ENCODE measurements around the gene GARIN5A. TPM values are rescaled to one million over a fixed set of nuclear protein-coding genes. Genes with fewer than 3 reads are reported as not detected.

Gene GARIN5A
- total and polyA plus RNA-seq, 12 donors: 0.54 to 26.3 (median 2.0) TPM; not detected in 1

DNA sequence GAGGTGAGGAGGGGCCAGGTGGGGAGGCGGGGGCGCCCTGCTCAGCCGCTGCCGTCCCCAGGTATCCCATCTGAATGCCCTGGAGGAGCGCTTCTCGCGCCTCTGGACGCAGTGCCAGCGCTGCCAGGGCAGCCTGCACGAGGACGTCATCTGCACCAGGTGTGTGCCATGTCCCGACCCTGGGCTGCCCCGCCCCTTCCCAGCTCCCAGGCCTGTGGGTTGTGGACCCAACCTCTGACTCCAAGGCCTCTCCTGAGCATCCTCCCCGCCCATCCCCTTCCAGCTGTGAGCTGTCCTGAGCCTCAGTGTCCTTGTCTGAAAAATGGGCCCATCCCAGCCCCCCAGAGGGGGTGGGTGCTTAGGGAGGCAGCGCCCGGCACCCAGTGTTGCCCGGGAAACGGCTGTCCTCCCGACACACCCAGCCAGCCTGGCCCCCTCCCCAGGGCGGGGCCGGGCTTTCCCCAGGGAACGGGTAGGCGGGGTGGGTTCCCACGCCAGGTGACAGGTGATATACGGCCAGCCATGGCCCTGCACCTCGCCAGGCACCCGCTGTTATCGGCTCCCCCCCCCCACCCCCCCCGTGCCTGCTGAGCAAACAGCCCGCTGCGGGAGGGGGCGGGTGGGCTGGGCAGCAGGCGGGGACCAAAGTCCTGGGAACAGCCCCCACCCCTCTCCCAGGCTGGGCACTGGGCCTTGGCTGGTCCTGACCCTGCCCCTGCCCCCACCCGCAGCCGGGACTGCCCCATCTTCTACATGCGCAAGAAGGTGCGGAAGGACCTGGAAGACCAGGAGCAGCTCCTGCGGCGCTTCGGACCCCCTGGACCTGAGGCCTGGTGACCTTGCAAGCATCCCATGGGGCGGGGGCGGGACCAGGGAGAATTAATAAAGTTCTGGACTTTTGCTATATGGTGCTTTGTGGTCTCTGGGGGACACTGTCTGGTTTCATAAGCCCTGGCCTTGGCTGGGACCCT, 59.3 kb downstream of the GARIN5A start:
- DNase-seq: no peak
- intact Hi-C loops (cut with DNase I): loop anchor here in 1 of 2 donors (5.0 kb wide), 1 partner anchor 50 kb away; the partner anchor contains the start of gene NAPSA
- peaks cover 30% of the 10 kb centered on the region for H3K27me3 ChIP-seq
- no peak for TF ChIP-seq POLR2A (IDR thresholded peaks at IDR 0.05)
- TF ChIP-seq, protein P1, sequence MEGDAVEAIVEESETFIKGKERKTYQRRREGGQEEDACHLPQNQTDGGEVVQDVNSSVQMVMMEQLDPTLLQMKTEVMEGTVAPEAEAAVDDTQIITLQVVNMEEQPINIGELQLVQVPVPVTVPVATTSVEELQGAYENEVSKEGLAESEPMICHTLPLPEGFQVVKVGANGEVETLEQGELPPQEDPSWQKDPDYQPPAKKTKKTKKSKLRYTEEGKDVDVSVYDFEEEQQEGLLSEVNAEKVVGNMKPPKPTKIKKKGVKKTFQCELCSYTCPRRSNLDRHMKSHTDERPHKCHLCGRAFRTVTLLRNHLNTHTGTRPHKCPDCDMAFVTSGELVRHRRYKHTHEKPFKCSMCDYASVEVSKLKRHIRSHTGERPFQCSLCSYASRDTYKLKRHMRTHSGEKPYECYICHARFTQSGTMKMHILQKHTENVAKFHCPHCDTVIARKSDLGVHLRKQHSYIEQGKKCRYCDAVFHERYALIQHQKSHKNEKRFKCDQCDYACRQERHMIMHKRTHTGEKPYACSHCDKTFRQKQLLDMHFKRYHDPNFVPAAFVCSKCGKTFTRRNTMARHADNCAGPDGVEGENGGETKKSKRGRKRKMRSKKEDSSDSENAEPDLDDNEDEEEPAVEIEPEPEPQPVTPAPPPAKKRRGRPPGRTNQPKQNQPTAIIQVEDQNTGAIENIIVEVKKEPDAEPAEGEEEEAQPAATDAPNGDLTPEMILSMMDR (IDR thresholded peaks at IDR 0.05): no peak
- H3K9me3 ChIP-seq (replicated peaks in 1 of 3): no peaks in the 10 kb centered on the region
- H3K27ac ChIP-seq: no peak overlapping the region
- no peak overlapping the region for H3K4me3 ChIP-seq
- H3K36me3 ChIP-seq (replicated peaks in 1 of 2): no peaks in the 10 kb centered on the region
- 61 to 82% (median 66%) methylated on average over 12 to 42 of the region's 42 CpGs for WGBS, 4 donors
- H3K4me1 ChIP-seq (replicated peaks in 1 of 2): no peaks in the 10 kb centered on the region

Other genes with a start within 250 kb of the GARIN5A start
- gene KCNC3, start 147.5 kb downstream of the GARIN5A start, total RNA-seq: 1 to 10 TPM in 6 of 9 donors, under 1 TPM in 3; 0.17 to 3.0 (median 1.5) TPM
- 1 to 10 TPM in 1 of 3 donors, under 1 TPM in 2; 0.79 to 7.3 (median 0.88) TPM for gene KCNC3, start 147.5 kb downstream of the GARIN5A start, polyA plus RNA-seq
- 1 to 10 TPM in 2 of 9 donors, under 1 TPM in 5, not detected in 2; 0.14 to 4.5 (median 0.67) TPM for gene NAPSA, start 111.2 kb downstream of the GARIN5A start, total RNA-seq
- gene NAPSA, start 111.2 kb downstream of the GARIN5A start, polyA plus RNA-seq: 1 to 10 TPM in 1 of 3 donors, under 1 TPM in 1, not detected in 1; 0.61 to 1.4 TPM
- gene NR1H2, start 100.4 kb downstream of the GARIN5A start, total RNA-seq: 100 to 1,000 TPM in 4 of 9 donors, 10 to 100 TPM in 5; 43.7 to 148 (median 97.0) TPM
- 100 to 1,000 TPM in 2 of 3 donors, 10 to 100 TPM in 1; 16.5 to 144 (median 102) TPM for gene NR1H2, start 100.4 kb downstream of the GARIN5A start, polyA plus RNA-seq
- gene POLD1, start 92.5 kb downstream of the GARIN5A start, total RNA-seq: 10 to 100 TPM in 8 of 9 donors, 1 to 10 TPM in 1; 8.4 to 59.0 (median 15.7) TPM
- gene POLD1, start 92.5 kb downstream of the GARIN5A start, polyA plus RNA-seq: 10 to 100 TPM in 2 of 3 donors, 1 to 10 TPM in 1; 1.9 to 93.9 (median 40.1) TPM
- gene SPIB, start 57.9 kb downstream of the GARIN5A start, total RNA-seq: under 1 TPM in 3 of 9 donors, not detected in 6; 0.06 to 0.29 (median 0.19) TPM
- gene SPIB, start 57.9 kb downstream of the GARIN5A start, polyA plus RNA-seq: under 1 TPM in 1 of 3 donors, not detected in 2; 0.03 TPM
- 1 to 10 TPM in 1 of 9 donors, not detected in 8; 1.6 TPM for gene MYBPC2, start 44.0 kb downstream of the GARIN5A start, total RNA-seq
- under 1 TPM in 1 of 3 donors, not detected in 2; 0.03 TPM for gene MYBPC2, start 44.0 kb downstream of the GARIN5A start, polyA plus RNA-seq
- gene EMC10, start 341 bp downstream of the GARIN5A start, total RNA-seq: 100 to 1,000 TPM; 113 to 216 (median 130) TPM
- 100 to 1,000 TPM in 2 of 3 donors, 10 to 100 TPM in 1; 39.4 to 123 (median 113) TPM for gene EMC10, start 341 bp downstream of the GARIN5A start, polyA plus RNA-seq
- gene JOSD2, start 34.3 kb upstream of the GARIN5A start, total RNA-seq: 10 to 100 TPM; 23.2 to 70.9 (median 32.3) TPM
- 10 to 100 TPM in 2 of 3 donors, 1 to 10 TPM in 1; 1.2 to 66.4 (median 59.9) TPM for gene JOSD2, start 34.3 kb upstream of the GARIN5A start, polyA plus RNA-seq
- 1 to 10 TPM in 2 of 9 donors, under 1 TPM in 3, not detected in 4; 0.38 to 2.7 (median 0.44) TPM for gene ASPDH, start 37.1 kb upstream of the GARIN5A start, total RNA-seq
- gene ASPDH, start 37.1 kb upstream of the GARIN5A start, polyA plus RNA-seq: 10 to 100 TPM in 1 of 3 donors, 1 to 10 TPM in 2; 1.4 to 30.5 (median 5.7) TPM
- gene LRRC4B, start 91.6 kb upstream of the GARIN5A start, total RNA-seq: 1 to 10 TPM in 5 of 9 donors, under 1 TPM in 4; 0.07 to 8.8 (median 1.1) TPM
- 10 to 100 TPM in 1 of 3 donors, 1 to 10 TPM in 1, under 1 TPM in 1; 0.44 to 24.1 (median 4.9) TPM for gene LRRC4B, start 91.6 kb upstream of the GARIN5A start, polyA plus RNA-seq
- 1 to 10 TPM in 3 of 9 donors, under 1 TPM in 5, not detected in 1; 0.27 to 3.4 (median 0.70) TPM for gene SYT3, start 163.0 kb upstream of the GARIN5A start, total RNA-seq
- gene SYT3, start 163.0 kb upstream of the GARIN5A start, polyA plus RNA-seq: 1 to 10 TPM in 1 of 3 donors, under 1 TPM in 2; 0.26 to 1.8 (median 0.77) TPM
- 1 to 10 TPM in 7 of 9 donors, not detected in 2; 2.4 to 8.2 (median 6.4) TPM for gene C19orf81, start 172.6 kb upstream of the GARIN5A start, total RNA-seq
- gene C19orf81, start 172.6 kb upstream of the GARIN5A start, polyA plus RNA-seq: 10 to 100 TPM in 1 of 3 donors, 1 to 10 TPM in 1, not detected in 1; 4.6 to 39.6 TPM
- 10 to 100 TPM in 5 of 9 donors, 1 to 10 TPM in 4; 4.2 to 14.6 (median 10.3) TPM for gene SHANK1, start 243.0 kb upstream of the GARIN5A start, total RNA-seq
- gene SHANK1, start 243.0 kb upstream of the GARIN5A start, polyA plus RNA-seq: 10 to 100 TPM in 1 of 3 donors, 1 to 10 TPM in 2; 1.5 to 22.6 (median 2.1) TPM
- gene CLEC11A, start 246.5 kb upstream of the GARIN5A start, total RNA-seq: 10 to 100 TPM; 14.8 to 53.8 (median 26.6) TPM
- 10 to 100 TPM in 2 of 3 donors, 1 to 10 TPM in 1; 1.6 to 32.4 (median 31.6) TPM for gene CLEC11A, start 246.5 kb upstream of the GARIN5A start, polyA plus RNA-seq

Measured in adrenal gland (tissue), 12 donors.